Transverse colon (tissue), 4 donors: Measurements from ENCODE around the gene KIAA1755.

Source experiments
- CTCF ChIP-seq, 5 experiments: fragments of 200-600 bp in 3 of 5; fragments of 450-650 bp in 2 of 5; sonication (generic) in 3 of 5; IDR thresholded peaks; 1 replicate in 2 of 5; 2 replicates in 3 of 5; pipeline ENCODE4 v1.5.1; 2016 to 2017; ENCODE audit warnings: antibody characterized with exemption in 5 of 5, inconsistent platforms in 3 of 5, mild to moderate bottlenecking in 2 of 5, moderate library complexity in 1 of 5
- EP300 ChIP-seq: sonication (generic); formaldehyde crosslinking; IDR thresholded peaks from one replicate; pipeline ENCODE4 v1.6.1; 2017; ENCODE audit warnings: antibody characterized with exemption, low read depth
- POLR2A ChIP-seq: fragments of 450-650 bp; IDR thresholded peaks from one replicate; pipeline ENCODE4 v1.6.1; 2016; ENCODE audit warnings: antibody characterized with exemption, mild to moderate bottlenecking, moderate library complexity
- POLR2AphosphoS5 ChIP-seq, 3 donors: sonication (generic); formaldehyde crosslinking; IDR thresholded peaks; one replicate each; pipeline ENCODE4 v1.6.1; 2016; ENCODE audit warnings: antibody characterized with exemption in 3 of 3

GRCh38 chr20:38301309-38301708, 40.8 kb upstream of the KIAA1755 start:
- TF ChIP-seq POLR2AphosphoS5 (IDR thresholded peaks at IDR 0.05), result no peak
- no peak for TF ChIP-seq CTCF (IDR thresholded peaks at IDR 0.05)
- TF ChIP-seq POLR2A, result no peak
- no peak for TF ChIP-seq EP300
